ENCODE data around the gene A3GALT2. TPM values are rescaled to one million over a fixed set of nuclear protein-coding genes. Genes with fewer than 3 reads are reported as not detected.
"Not testable (repeated sequence)": the region's sequence is repeated elsewhere in the genome, so short reads cannot be mapped to it uniquely, and the experiment has no call there.

A3GALT2 gene
- total and polyA plus RNA-seq, 7 experiments from 2014 or later = not detected

DNA sequence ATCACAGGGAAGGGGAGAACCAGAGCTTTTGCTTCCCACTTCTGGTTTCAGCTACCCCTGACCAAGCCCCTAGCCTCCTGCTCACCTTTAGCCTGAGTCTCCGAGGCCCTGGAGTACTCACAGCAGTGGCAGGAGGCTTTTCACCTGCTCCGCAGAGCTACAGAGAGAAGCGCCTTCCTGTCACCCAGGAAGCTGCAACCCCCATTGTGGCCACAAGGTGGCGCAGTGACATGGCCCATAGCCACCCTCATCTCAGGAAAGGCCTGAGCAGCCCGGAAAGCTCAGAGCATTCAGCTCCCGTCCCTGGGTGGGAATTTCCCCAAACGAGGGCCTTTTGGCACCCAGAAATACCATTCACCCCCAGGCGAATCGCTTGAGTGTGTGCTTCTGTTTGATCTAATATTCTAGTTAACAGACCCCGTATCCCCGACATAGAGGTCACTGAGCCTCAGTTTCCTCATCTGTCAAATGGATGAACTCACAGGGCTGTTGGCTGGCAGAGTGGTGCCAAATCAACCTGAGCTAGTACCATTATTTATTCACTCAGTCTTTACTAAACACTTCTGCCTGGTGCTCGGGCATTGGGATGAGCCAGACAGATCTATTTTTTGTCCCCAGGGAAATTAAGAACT, 25.3 kb downstream of the A3GALT2 start:
- no peaks in the 10 kb centered on the region for H3K27me3 ChIP-seq (ENCODE audit: control insufficient read depth in 2 of 2, insufficient read depth in 2 of 2, low read length in 2 of 2)
- DNase-seq = peak; percentile 67 to 88 (median 79)
- intact Hi-C loops (cut with micrococcal nuclease) = loop anchor here (1.0 to 10.0 kb wide), 9 partner anchors 55 to 361 kb away; no protein-coding TSS in a partner anchor
- peak; percentile 95 for ATAC-seq
- H3K9me3 ChIP-seq (ENCODE audit: control insufficient read depth in 2 of 3, low read length in 3 of 3) = no peaks in the 10 kb centered on the region
- no peak overlapping the region for H3K4me3 Mint-ChIP-seq
- H3K36me3 Mint-ChIP-seq = peaks cover 0 to 50% (median 13%) of the 10 kb centered on the region in 5 donors
- H3K27ac Mint-ChIP-seq = peak overlapping the region in 6 of 9 donors; percentile 8 to 76 (median 52)
- no peaks in the 10 kb centered on the region for H3K4me1 ChIP-seq (ENCODE audit: control insufficient read depth in 2 of 2, insufficient read depth in 2 of 2, low read length in 2 of 2)
- H3K4me3 ChIP-seq (ENCODE audit: low read length) = no peak overlapping the region
- H3K9me3 Mint-ChIP-seq = no peaks in the 10 kb centered on the region
- no peak overlapping the region for H3K27ac ChIP-seq (ENCODE audit: low read depth, low read length)
- ChIA-PET CTCF (interaction anchor here (0.6 to 6.5 kb wide), 12 partner anchors 11 to 403 kb away, joined by 3 to 118 read pairs (median 4); partner anchors contain the start of gene ZSCAN20), POLR2A (interaction anchor here (1.1 to 1.9 kb wide), 3 partner anchors 10 to 72 kb away, joined by 3 to 7 read pairs (median 4); no protein-coding TSS in a partner anchor)
- peaks cover 0 to 53% (median 0%) of the 10 kb centered on the region in 3 experiments for H3K36me3 ChIP-seq (ENCODE audit: control insufficient read depth in 2 of 3, insufficient read depth in 3 of 3, low read length in 3 of 3)
- peaks cover 4 to 17% (median 13%) of the 10 kb centered on the region in 7 donors for H3K4me1 Mint-ChIP-seq
- H3K27me3 Mint-ChIP-seq = no peaks in the 10 kb centered on the region

DNA sequence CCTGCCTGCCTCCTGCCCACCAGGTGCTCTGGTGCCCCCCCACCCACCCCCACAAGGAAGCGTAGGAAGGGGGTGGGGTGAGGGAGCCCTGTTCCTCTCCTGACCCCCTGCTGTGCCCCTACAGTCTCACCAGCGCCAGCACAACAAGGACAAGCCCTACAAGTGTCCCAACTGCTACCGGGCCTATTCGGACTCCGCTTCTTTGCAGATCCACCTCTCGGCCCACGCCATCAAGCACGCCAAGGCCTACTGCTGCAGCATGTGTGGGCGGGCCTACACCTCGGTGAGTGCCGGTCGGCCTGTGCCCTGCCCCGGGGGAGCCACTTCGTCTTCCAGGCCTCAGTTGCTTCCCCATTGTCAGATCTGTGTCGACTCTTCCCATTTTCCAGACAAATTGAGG, 25.9 kb downstream of the A3GALT2 start:
- Mint-ChIP-seq H3K4me1 (peaks cover 4 to 17% (median 12%) of the 10 kb centered on the region in 7 donors), H3K27ac (peak overlapping the region in 5 of 9 donors; percentile 8 to 76 (median 57)), H3K4me3 (no peak overlapping the region), H3K27me3 (no peaks in the 10 kb centered on the region), H3K9me3 (no peaks in the 10 kb centered on the region), H3K36me3 (peaks cover 0 to 46% (median 13%) of the 10 kb centered on the region in 5 donors)
- Histone ChIP-seq H3K36me3 (ENCODE audit: control insufficient read depth in 2 of 3, insufficient read depth in 3 of 3, low read length in 3 of 3) (peaks cover 0 to 50% (median 0%) of the 10 kb centered on the region in 3 experiments), H3K4me3 (ENCODE audit: low read length) (no peak overlapping the region), H3K4me1 (ENCODE audit: control insufficient read depth in 2 of 2, insufficient read depth in 2 of 2, low read length in 2 of 2) (no peaks in the 10 kb centered on the region), H3K9me3 (ENCODE audit: control insufficient read depth in 2 of 3, low read length in 3 of 3) (no peaks in the 10 kb centered on the region), H3K27ac (ENCODE audit: low read depth, low read length) (no peak overlapping the region), H3K27me3 (ENCODE audit: control insufficient read depth in 2 of 2, insufficient read depth in 2 of 2, low read length in 2 of 2) (no peaks in the 10 kb centered on the region)
- DNase-seq (no peak), ATAC-seq (no peak)
- ChIA-PET POLR2A (interaction anchor here (0.6 to 1.9 kb wide), 4 partner anchors 11 to 73 kb away, joined by 3 to 7 read pairs (median 4); no protein-coding TSS in a partner anchor), CTCF (interaction anchor here (0.6 to 6.5 kb wide), 11 partner anchors 12 to 402 kb away, joined by 3 to 118 read pairs (median 4); partner anchors contain the start of gene ZSCAN20)
- intact Hi-C loops (cut with micrococcal nuclease) = loop anchor here (1.0 to 10.0 kb wide), 9 partner anchors 55 to 360 kb away; no protein-coding TSS in a partner anchor

GRCh38 chr1:33294071-33295010, 26.6 kb downstream of the A3GALT2 start:
- Histone ChIP-seq H3K4me1 (ENCODE audit: control insufficient read depth in 2 of 2, insufficient read depth in 2 of 2, low read length in 2 of 2) (no peaks in the 10 kb centered on the region), H3K27ac (ENCODE audit: low read depth, low read length) (no peak overlapping the region), H3K36me3 (ENCODE audit: control insufficient read depth in 2 of 3, insufficient read depth in 3 of 3, low read length in 3 of 3) (peaks cover 0 to 50% (median 0%) of the 10 kb centered on the region in 3 experiments), H3K27me3 (ENCODE audit: control insufficient read depth in 2 of 2, insufficient read depth in 2 of 2, low read length in 2 of 2) (no peaks in the 10 kb centered on the region), H3K9me3 (ENCODE audit: control insufficient read depth in 2 of 3, low read length in 3 of 3) (no peaks in the 10 kb centered on the region), H3K4me3 (ENCODE audit: low read length) (no peak overlapping the region)
- DNase-seq = no peak
- intact Hi-C loops (cut with micrococcal nuclease) = loop anchor here (1.0 to 10.0 kb wide), 9 partner anchors 56 to 360 kb away; no protein-coding TSS in a partner anchor
- H3K36me3 Mint-ChIP-seq = peaks cover under 1 to 51% (median 18%) of the 10 kb centered on the region in 5 donors
- H3K27me3 Mint-ChIP-seq = no peaks in the 10 kb centered on the region
- no peak for ATAC-seq
- H3K4me1 Mint-ChIP-seq = peaks cover 4 to 17% (median 12%) of the 10 kb centered on the region in 7 donors
- H3K9me3 Mint-ChIP-seq = no peaks in the 10 kb centered on the region
- H3K4me3 Mint-ChIP-seq = no peak overlapping the region
- ChIA-PET CTCF (interaction anchor here (0.5 to 6.5 kb wide), 7 partner anchors 14 to 401 kb away, joined by 3 to 118 read pairs (median 3); no protein-coding TSS in a partner anchor), POLR2A (interaction anchor here (0.6 kb wide), 1 partner anchor 57 kb away, joined by 3 read pairs; no protein-coding TSS in a partner anchor)
- peak overlapping the region in 4 of 9 donors; percentile 4 to 90 (median 22) for H3K27ac Mint-ChIP-seq

DNA sequence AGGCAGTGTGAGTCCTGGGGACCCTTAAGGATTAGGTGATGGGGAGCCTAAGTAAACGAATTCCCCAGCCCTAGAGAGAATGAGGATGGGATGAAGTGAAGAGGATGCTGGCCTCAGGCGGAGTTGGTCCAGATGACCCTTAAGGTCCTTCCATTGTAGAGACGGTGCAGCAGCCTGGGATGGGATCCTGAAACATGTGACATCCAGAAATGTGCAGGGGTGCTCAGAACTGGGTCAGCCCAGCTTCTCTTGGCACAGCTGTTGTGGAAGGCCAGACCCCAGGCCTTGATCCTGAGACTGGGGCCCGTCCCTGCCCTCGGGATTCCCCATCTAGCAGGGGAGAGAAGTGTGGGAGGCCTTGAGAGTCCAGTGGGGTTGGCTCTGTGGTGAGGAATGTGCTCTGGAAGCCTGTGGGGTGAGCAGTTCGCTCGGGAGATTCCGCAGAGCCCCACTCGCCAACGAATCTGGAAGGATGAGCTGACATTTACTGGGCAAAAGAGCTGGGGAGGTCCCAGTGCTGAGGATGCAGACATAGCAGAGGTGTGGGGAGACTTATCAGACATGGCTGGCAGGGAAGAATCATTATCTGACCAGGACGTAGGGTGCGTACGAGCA, 28.1 kb downstream of the A3GALT2 start:
- peaks cover 7 to 49% (median 22%) of the 10 kb centered on the region in 5 donors for H3K36me3 Mint-ChIP-seq
- H3K4me1 Mint-ChIP-seq = peaks cover 4 to 14% (median 9%) of the 10 kb centered on the region in 7 donors
- ChIA-PET POLR2A (no interaction called here), CTCF (interaction anchor here (6.5 kb wide), 1 partner anchor 74 kb away, joined by 118 read pairs; no protein-coding TSS in a partner anchor)
- Histone ChIP-seq H3K9me3 (ENCODE audit: control insufficient read depth in 2 of 3, low read length in 3 of 3) (no peaks in the 10 kb centered on the region), H3K4me3 (ENCODE audit: low read length) (no peak overlapping the region), H3K27me3 (ENCODE audit: control insufficient read depth in 2 of 2, insufficient read depth in 2 of 2, low read length in 2 of 2) (no peaks in the 10 kb centered on the region), H3K4me1 (ENCODE audit: control insufficient read depth in 2 of 2, insufficient read depth in 2 of 2, low read length in 2 of 2) (no peaks in the 10 kb centered on the region), H3K36me3 (ENCODE audit: control insufficient read depth in 2 of 3, insufficient read depth in 3 of 3, low read length in 3 of 3) (peaks cover 0 to 48% (median 0%) of the 10 kb centered on the region in 3 experiments), H3K27ac (ENCODE audit: low read depth, low read length) (no peak overlapping the region)
- H3K27ac Mint-ChIP-seq = peak overlapping the region in 2 of 9 donors; percentile 25 to 73
- no peak for ATAC-seq
- H3K9me3 Mint-ChIP-seq = peaks cover 0 to 5% (median 0%) of the 10 kb centered on the region in 11 donors
- H3K4me3 Mint-ChIP-seq = no peak overlapping the region
- intact Hi-C loops (cut with micrococcal nuclease) = loop anchor here in 1 of 2 donors (10.0 kb wide), 2 partner anchors 178 to 358 kb away; no protein-coding TSS in a partner anchor
- no peaks in the 10 kb centered on the region for H3K27me3 Mint-ChIP-seq
- no peak for DNase-seq

DNA sequence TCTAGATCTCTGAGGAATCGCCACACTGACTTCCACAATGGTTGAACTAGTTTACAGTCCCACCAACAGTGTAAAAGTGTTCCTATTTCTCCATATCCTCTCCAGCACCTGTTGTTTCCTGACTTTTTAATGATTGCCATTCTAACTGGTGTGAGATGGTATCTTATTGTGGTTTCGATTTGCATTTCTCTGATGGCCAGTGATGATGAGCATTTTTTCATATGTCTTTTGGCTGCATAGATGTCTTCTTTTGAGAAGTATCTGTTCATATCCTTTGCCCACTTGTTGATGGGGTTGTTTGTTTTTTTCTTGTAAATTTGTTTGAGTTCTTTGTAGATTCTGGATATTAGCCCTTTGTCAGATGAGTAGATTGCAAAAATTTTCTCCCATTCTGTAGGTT, 30.3 kb downstream of the A3GALT2 start:
- H3K36me3 Mint-ChIP-seq = peaks cover 7 to 51% (median 22%) of the 10 kb centered on the region in 5 donors
- peak overlapping the region in 1 of 9 donors; percentile 43 for H3K27ac Mint-ChIP-seq
- CTCF ChIA-PET; H3K4me1 ChIP-seq (ENCODE audit: control insufficient read depth in 2 of 2, insufficient read depth in 2 of 2, low read length in 2 of 2); H3K4me3 Mint-ChIP-seq; POLR2A ChIA-PET; H3K9me3 ChIP-seq (ENCODE audit: control insufficient read depth in 2 of 3, low read length in 3 of 3); H3K9me3 Mint-ChIP-seq; H3K27me3 Mint-ChIP-seq; H3K27me3 ChIP-seq (ENCODE audit: control insufficient read depth in 2 of 2, insufficient read depth in 2 of 2, low read length in 2 of 2); DNase-seq; H3K4me3 ChIP-seq (ENCODE audit: low read length); ATAC-seq; H3K27ac ChIP-seq (ENCODE audit: low read depth, low read length): not testable (repeated sequence)
- peaks cover 5 to 14% (median 11%) of the 10 kb centered on the region in 7 donors for H3K4me1 Mint-ChIP-seq
- intact Hi-C loops (cut with micrococcal nuclease) = loop anchor here in 1 of 2 donors (10.0 kb wide), 2 partner anchors 176 to 356 kb away; no protein-coding TSS in a partner anchor
- peaks cover 0 to 31% (median 0%) of the 10 kb centered on the region in 3 experiments for H3K36me3 ChIP-seq (ENCODE audit: control insufficient read depth in 2 of 3, insufficient read depth in 3 of 3, low read length in 3 of 3)
